IMR-90 (cell line): ENCODE results near the gene COL20A1. TPM values are rescaled to one million over a fixed set of nuclear protein-coding genes. Genes with fewer than 3 reads are reported as not detected.

Experiments
- ATAC-seq: fragments of 200-7000 bp; cut with Tn5 transposase; 2 replicates; pipeline ENCODE4 v1.9.1; 2020; ENCODE audit warnings: low read depth, mild to moderate bottlenecking, moderate library complexity
- BruUV-seq: library from RNA; stranded (reverse); fragments of 400-500 nt; replicated peaks from 2 replicates; lab custom pipeline; 2021; lab: Mats Ljungman, UMichigan
- CTCF ChIA-PET: fragments of 300-600 bp; formaldehyde crosslinking; extraction: SDS; loops from one replicate; lab custom pipeline; 2021; ENCODE audit warnings: antibody characterized with exemption; lab: Yijun Ruan, JAX
- POLR2A ChIA-PET: fragments of 300-600 bp; sonication (Branson Sonifier 250); formaldehyde crosslinking; loops from one replicate; lab custom pipeline; 2022; ENCODE audit warnings: antibody characterized with exemption; ENCODE audit not compliant: unreplicated experiment; lab: Charles Lee
- DNase-seq: peaks from one replicate; pipeline ENCODE4 v3.0.0; 2013
- H2AFZ ChIP-seq: replicated peaks from 2 replicates; pipeline ENCODE3; 2013; ENCODE audit warnings: low read length, mild to moderate bottlenecking; ENCODE audit not compliant: poor library complexity
- H2AK5ac ChIP-seq: 2 replicates; pipeline ENCODE4 v1.6.1; 2013; ENCODE audit warnings: low read depth, low read length, inconsistent platforms
- H2AK9ac ChIP-seq: replicated peaks from 2 replicates; pipeline ENCODE3; 2013; ENCODE audit warnings: mild to moderate bottlenecking, low read depth, low read length, moderate library complexity; ENCODE audit not compliant: poor library complexity
- H2BK120ac ChIP-seq: 2 replicates; pipeline ENCODE4 v1.6.1; 2013; ENCODE audit warnings: low read depth, low read length, inconsistent platforms
- H2BK15ac ChIP-seq: 3 replicates; pipeline ENCODE4 v1.6.1; 2013; ENCODE audit warnings: low read depth, low read length, inconsistent platforms
- H2BK20ac ChIP-seq: 2 replicates; pipeline ENCODE4 v1.6.1; 2013; ENCODE audit warnings: low read depth, mild to moderate bottlenecking, inconsistent platforms, low read length, moderate library complexity
- H2BK5ac ChIP-seq: 2 replicates; pipeline ENCODE4 v1.6.1; 2013; ENCODE audit warnings: mild to moderate bottlenecking, low read depth, low read length, inconsistent platforms; ENCODE audit not compliant: poor library complexity, severe bottlenecking
- H3K14ac ChIP-seq: replicated peaks from 2 replicates; pipeline ENCODE4 v1.6.1; 2013; ENCODE audit warnings: low read depth, low read length, inconsistent platforms
- H3K18ac ChIP-seq: 2 replicates; pipeline ENCODE4 v1.6.1; 2013; ENCODE audit warnings: low read depth, low read length, control low read depth
- H3K23ac ChIP-seq: 2 replicates; pipeline ENCODE4 v1.6.1; 2013; ENCODE audit warnings: low read depth, low read length, inconsistent platforms
- H3K27ac ChIP-seq: 2 replicates; pipeline ENCODE4 v1.5.1; 2013; ENCODE audit warnings: mild to moderate bottlenecking, control low read depth, low read length; ENCODE audit not compliant: insufficient read depth
- H3K27me3 ChIP-seq: 2 replicates; pipeline ENCODE4 v1.6.1; 2013; ENCODE audit warnings: low read length; ENCODE audit not compliant: control insufficient read depth, insufficient read depth
- H3K36me3 ChIP-seq: 2 replicates; pipeline ENCODE4 v1.6.1; 2013; ENCODE audit warnings: low read length, mixed read lengths; ENCODE audit not compliant: control insufficient read depth, insufficient read depth
- H3K4ac ChIP-seq: 2 replicates; pipeline ENCODE4 v1.6.1; 2013; ENCODE audit warnings: low read depth, low read length, inconsistent platforms
- H3K4me1 ChIP-seq: 2 replicates; pipeline ENCODE4 v1.6.1; 2013; ENCODE audit warnings: low read length, mixed read lengths; ENCODE audit not compliant: control insufficient read depth, insufficient read depth
- H3K4me2 ChIP-seq: 2 replicates; pipeline ENCODE4 v1.6.1; 2013; ENCODE audit warnings: low read depth, mild to moderate bottlenecking, control low read depth, low read length, moderate library complexity
- H3K4me3 ChIP-seq: 2 replicates; pipeline ENCODE4 v1.5.1; 2013; ENCODE audit warnings: low read depth, mild to moderate bottlenecking, control low read depth, low read length, moderate library complexity; ENCODE audit not compliant: insufficient read depth
- H3K56ac ChIP-seq: 2 replicates; pipeline ENCODE4 v1.6.1; 2013; ENCODE audit warnings: low read length, inconsistent platforms; ENCODE audit not compliant: insufficient read depth; ENCODE audit errors: extremely low read depth
- H3K79me1 ChIP-seq, 2 experiments: 2 replicates each; pipeline ENCODE4 v1.6.1; 2013; ENCODE audit warnings: low read length in 2 of 2, inconsistent platforms in 1 of 2, low read depth in 1 of 2
- H3K9ac ChIP-seq: 2 replicates; pipeline ENCODE4 v1.6.1; 2013; ENCODE audit warnings: low read depth, low read length, control low read depth
- H3K9me1 ChIP-seq: 2 replicates; pipeline ENCODE4 v1.6.1; 2013; ENCODE audit warnings: low read length, inconsistent platforms; ENCODE audit not compliant: insufficient read depth
- H3K9me3 ChIP-seq: 2 replicates; pipeline ENCODE4 v1.6.1; 2013; ENCODE audit warnings: low read length; ENCODE audit not compliant: control insufficient read depth, insufficient read depth
- H4K20me1 ChIP-seq: 2 replicates; pipeline ENCODE4 v1.6.1; 2013; ENCODE audit warnings: low read length, inconsistent platforms; ENCODE audit not compliant: insufficient read depth
- H4K5ac ChIP-seq: 2 replicates; pipeline ENCODE4 v1.6.1; 2013; ENCODE audit warnings: mild to moderate bottlenecking, low read depth, low read length, control low read depth
- H4K8ac ChIP-seq, 2 experiments: 2 replicates each; pipeline ENCODE4 v1.6.1; 2013; ENCODE audit warnings: low read depth in 2 of 2, low read length in 2 of 2, control low read depth in 1 of 2, inconsistent platforms in 1 of 2
- H4K91ac ChIP-seq: 2 replicates; pipeline ENCODE4 v1.6.1; 2013; ENCODE audit warnings: low read depth, low read length, inconsistent platforms; ENCODE audit not compliant: insufficient read depth
- BHLHE40 ChIP-seq: fragments of 150-350 bp; IDR thresholded peaks from 2 replicates; pipeline ENCODE4 v1.6.1; 2016; ENCODE audit warnings: mild to moderate bottlenecking, low read depth, low read length
- CEBPB ChIP-seq: IDR thresholded peaks from 2 replicates; pipeline ENCODE4 v1.6.1; 2012; ENCODE audit warnings: low read depth, low read length, improper control_type of control experiment
- CHD1 ChIP-seq: IDR thresholded peaks from 2 replicates; pipeline ENCODE4 v1.6.1; 2012; ENCODE audit warnings: low read depth, low read length, improper control_type of control experiment
- MAFK ChIP-seq: IDR thresholded peaks from 2 replicates; pipeline ENCODE4 v1.6.1; 2012; ENCODE audit warnings: low read depth, low read length, improper control_type of control experiment
- MAZ ChIP-seq: IDR thresholded peaks from 2 replicates; pipeline ENCODE4 v1.6.1; 2012; ENCODE audit warnings: low read depth, mild to moderate bottlenecking, low read length, improper control_type of control experiment, moderate library complexity, borderline replicate concordance
- MXI1 ChIP-seq: IDR thresholded peaks from 2 replicates; pipeline ENCODE4 v1.6.1; 2012; ENCODE audit warnings: low read depth, mild to moderate bottlenecking, low read length, moderate library complexity, borderline replicate concordance
- NFE2L2 ChIP-seq: fragments of 150-350 bp; IDR thresholded peaks from 2 replicates; pipeline ENCODE4 v1.6.1; 2016; ENCODE audit warnings: low read depth, mild to moderate bottlenecking, low read length
- POLR2A ChIP-seq: IDR thresholded peaks from 2 replicates; pipeline ENCODE4 v1.6.1; 2012; ENCODE audit warnings: mild to moderate bottlenecking, low read depth, low read length
- RAD21 ChIP-seq: IDR thresholded peaks from 2 replicates; pipeline ENCODE4 v1.6.1; 2012; ENCODE audit warnings: low read length, improper control_type of control experiment
- RCOR1 ChIP-seq: IDR thresholded peaks from 2 replicates; pipeline ENCODE4 v1.6.1; 2012; ENCODE audit warnings: mild to moderate bottlenecking, low read length, improper control_type of control experiment; ENCODE audit not compliant: insufficient replicate concordance
- RFX5 ChIP-seq: IDR thresholded peaks from 2 replicates; pipeline ENCODE4 v1.8.0; 2012; ENCODE audit warnings: low read depth, mild to moderate bottlenecking, low read length, moderate library complexity
- WGBS, 2 experiments: methylation state at CpG; one replicate each; pipeline versions ENCODE4 v1.1.5 to v1.1.7; 2013; ENCODE audit warnings: missing lambda C conversion rate in 2 of 2; ENCODE audit not compliant: insufficient read length in 1 of 2; ENCODE audit errors: extremely low coverage in 2 of 2; 5-methylcytosine and 5-hydroxymethylcytosine counted together
- dilution Hi-C: fragments of 300-500 bp; cut with HindIII; formaldehyde crosslinking; loops from one replicate; pipeline ENCODE4 v1.14.3; 2018; ENCODE audit warnings: low sequenced_read_pairs; ENCODE audit not compliant: unreplicated experiment
- in situ Hi-C: fragments of 300-500 bp; cut with MboI; formaldehyde crosslinking; loops from 3 replicates; pipeline ENCODE4 v1.14.3; 2019; ENCODE audit warnings: low sequenced_read_pairs, inconsistent platforms, mixed read lengths
- intact Hi-C: fragments of 100-400 bp; cut with micrococcal nuclease; formaldehyde crosslinking; loops from 2 replicates; pipeline ENCODE4 v1.10.0; 2022
- polyA plus RNA-seq, 3 experiments: library from polyadenylated mRNA; depleted of rRNA; stranded (reverse); fragments of >200 nt; gene quantifications; 2 replicates each; pipeline ENCODE4 v1.2.3, GENCODE V29; 2012; ENCODE audit warnings: low replicate concordance in 1 of 3
- total RNA-seq: library from RNA; depleted of rRNA; stranded (reverse); fragments of >200 nt; gene quantifications from 2 replicates; pipeline ENCODE4 v1.2.3, GENCODE V29; 2012
- TF ChIP-seq, protein P1 (sequence below): fragments of 150-350 bp; IDR thresholded peaks from 2 replicates; pipeline ENCODE4 v1.6.1; 2016; ENCODE audit warnings: low read depth, mild to moderate bottlenecking, low read length, moderate library complexity, borderline replicate concordance
- TF ChIP-seq, protein P2 (sequence below): fragments of 150-350 bp; IDR thresholded peaks from 2 replicates; pipeline ENCODE4 v1.6.1; 2017; ENCODE audit warnings: mild to moderate bottlenecking, antibody characterized with exemption, low read length, low read depth
- TF ChIP-seq, protein P3 (sequence below): conservative IDR thresholded peaks from 2 replicates; pipeline ENCODE4 v1.5.1; 2012; ENCODE audit warnings: mild to moderate bottlenecking, low read depth, low read length, improper control_type of control experiment

The COL20A1 gene
- total and polyA plus RNA-seq, 2 of the 4 experiments (the other 2 are of a cell fraction), result not detected

DNA sequence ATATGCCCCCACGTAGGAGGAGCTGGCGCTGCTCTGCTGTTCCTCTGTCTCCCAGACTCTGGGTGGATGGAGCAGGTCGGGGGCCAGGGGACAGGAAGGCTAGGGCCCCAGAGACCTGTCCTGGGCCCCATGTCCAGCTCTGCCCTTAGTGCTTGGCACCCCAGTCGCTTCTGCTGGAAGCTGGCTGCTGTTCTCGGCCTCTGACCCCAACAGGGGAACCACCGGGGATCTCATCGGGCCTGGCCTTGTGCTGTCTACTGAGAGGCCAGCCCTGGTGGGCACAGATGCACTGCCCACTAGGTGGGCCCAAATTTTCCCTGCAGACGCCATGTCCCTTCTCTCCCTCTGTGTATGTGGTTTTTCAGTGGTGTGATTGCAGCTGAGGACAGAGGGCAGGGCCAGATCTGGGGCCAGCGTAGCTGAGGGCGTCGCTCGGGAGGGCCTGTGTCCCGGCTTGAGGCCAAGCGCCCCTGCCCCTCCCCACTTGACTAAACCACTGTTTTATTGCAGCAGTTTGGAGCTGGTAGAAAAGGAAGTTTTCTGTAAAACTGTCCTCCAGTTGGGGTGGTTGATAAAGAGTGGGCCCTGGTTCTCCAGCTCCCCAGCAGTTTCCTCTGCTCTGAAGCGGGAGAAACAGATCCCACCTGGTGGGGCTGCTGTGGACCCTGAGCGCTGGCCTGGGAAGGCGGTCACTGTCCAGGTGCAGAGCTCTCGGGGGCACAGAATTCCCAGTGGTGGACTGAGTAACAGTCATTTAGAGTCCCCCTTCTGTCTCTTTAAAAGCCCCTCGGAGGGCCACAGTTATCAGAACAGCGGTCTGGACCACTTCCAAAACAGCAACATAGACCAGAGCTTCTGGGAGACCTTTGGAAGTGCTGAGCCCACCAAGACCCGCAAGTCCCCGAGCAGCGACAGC, 5.9 kb upstream of the COL20A1 start:
- no TSS peak for BruUV-seq
- Histone ChIP-seq H3K4me3 (no peak overlapping the region), H3K27me3 (no peaks in the 10 kb centered on the region), H2BK5ac (no peak overlapping the region), H3K4ac (no peak overlapping the region), H4K91ac (no peak overlapping the region), H3K4me1 (no peaks in the 10 kb centered on the region), H4K8ac (no peak overlapping the region), H2BK15ac (no peak overlapping the region), H3K4me2 (no peak overlapping the region), H3K27ac (no peak overlapping the region), H3K14ac (no peak overlapping the region), H4K20me1 (peaks cover 65% of the 10 kb centered on the region), H2AFZ (no peak overlapping the region), H3K23ac (no peak overlapping the region), H3K56ac (no peak overlapping the region), H4K5ac (no peak overlapping the region), H2BK120ac (no peak overlapping the region), H2AK9ac (no peak overlapping the region), H2BK20ac (no peak overlapping the region), H2AK5ac (no peak overlapping the region), H3K36me3 (peaks cover 66% of the 10 kb centered on the region), H3K18ac (no peak overlapping the region), H3K9ac (no peak overlapping the region), H3K9me1 (no peaks in the 10 kb centered on the region), H3K9me3 (no peaks in the 10 kb centered on the region), H3K79me1 (peaks cover 0 to 17% of the 10 kb centered on the region in 2 experiments; a peak in 1 of 4 replicates)
- ChIA-PET POLR2A (interaction anchor here (0.5 kb wide), 1 partner anchor 233 kb away, joined by 3 read pairs; no protein-coding TSS in a partner anchor), CTCF (no interaction called here)
- 67% methylated on average over 7 of the region's 23 CpGs; no CpG with 5 or more reads in 1 of the 2 experiments for WGBS, 2 experiments
- in situ Hi-C loops (no loop called here), dilution Hi-C loops (no loop called here), intact Hi-C loops (no loop called here)
- DNase-seq (no peak), ATAC-seq (no peak)
- TF ChIP-seq, protein P1, sequence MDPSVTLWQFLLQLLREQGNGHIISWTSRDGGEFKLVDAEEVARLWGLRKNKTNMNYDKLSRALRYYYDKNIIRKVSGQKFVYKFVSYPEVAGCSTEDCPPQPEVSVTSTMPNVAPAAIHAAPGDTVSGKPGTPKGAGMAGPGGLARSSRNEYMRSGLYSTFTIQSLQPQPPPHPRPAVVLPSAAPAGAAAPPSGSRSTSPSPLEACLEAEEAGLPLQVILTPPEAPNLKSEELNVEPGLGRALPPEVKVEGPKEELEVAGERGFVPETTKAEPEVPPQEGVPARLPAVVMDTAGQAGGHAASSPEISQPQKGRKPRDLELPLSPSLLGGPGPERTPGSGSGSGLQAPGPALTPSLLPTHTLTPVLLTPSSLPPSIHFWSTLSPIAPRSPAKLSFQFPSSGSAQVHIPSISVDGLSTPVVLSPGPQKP, result no peak
- TF ChIP-seq MXI1 (no peak), RAD21 (no peak), MAZ (no peak), MAFK (no peak), BHLHE40 (no peak), CEBPB (no peak), CHD1 (no peak), POLR2A (no peak), RFX5 (no peak), RCOR1 (no peak), NFE2L2 (no peak)
- TF ChIP-seq, protein P2, sequence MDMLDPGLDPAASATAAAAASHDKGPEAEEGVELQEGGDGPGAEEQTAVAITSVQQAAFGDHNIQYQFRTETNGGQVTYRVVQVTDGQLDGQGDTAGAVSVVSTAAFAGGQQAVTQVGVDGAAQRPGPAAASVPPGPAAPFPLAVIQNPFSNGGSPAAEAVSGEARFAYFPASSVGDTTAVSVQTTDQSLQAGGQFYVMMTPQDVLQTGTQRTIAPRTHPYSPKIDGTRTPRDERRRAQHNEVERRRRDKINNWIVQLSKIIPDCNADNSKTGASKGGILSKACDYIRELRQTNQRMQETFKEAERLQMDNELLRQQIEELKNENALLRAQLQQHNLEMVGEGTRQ, result no peak
- TF ChIP-seq, protein P3, sequence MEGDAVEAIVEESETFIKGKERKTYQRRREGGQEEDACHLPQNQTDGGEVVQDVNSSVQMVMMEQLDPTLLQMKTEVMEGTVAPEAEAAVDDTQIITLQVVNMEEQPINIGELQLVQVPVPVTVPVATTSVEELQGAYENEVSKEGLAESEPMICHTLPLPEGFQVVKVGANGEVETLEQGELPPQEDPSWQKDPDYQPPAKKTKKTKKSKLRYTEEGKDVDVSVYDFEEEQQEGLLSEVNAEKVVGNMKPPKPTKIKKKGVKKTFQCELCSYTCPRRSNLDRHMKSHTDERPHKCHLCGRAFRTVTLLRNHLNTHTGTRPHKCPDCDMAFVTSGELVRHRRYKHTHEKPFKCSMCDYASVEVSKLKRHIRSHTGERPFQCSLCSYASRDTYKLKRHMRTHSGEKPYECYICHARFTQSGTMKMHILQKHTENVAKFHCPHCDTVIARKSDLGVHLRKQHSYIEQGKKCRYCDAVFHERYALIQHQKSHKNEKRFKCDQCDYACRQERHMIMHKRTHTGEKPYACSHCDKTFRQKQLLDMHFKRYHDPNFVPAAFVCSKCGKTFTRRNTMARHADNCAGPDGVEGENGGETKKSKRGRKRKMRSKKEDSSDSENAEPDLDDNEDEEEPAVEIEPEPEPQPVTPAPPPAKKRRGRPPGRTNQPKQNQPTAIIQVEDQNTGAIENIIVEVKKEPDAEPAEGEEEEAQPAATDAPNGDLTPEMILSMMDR, result no peak
